DMS53 treated with DMSO at 0.1 percent for 48 hours (cell line): ENCODE results near the gene POGZ.
"Not testable (repeated sequence)": the region's sequence is repeated elsewhere in the genome, so short reads cannot be mapped to it uniquely, and the experiment has no call there.

Source experiments
- DNase-seq: peaks from one replicate; lab custom pipeline; 2025; ENCODE audit not compliant: unreplicated experiment; lab: John Stamatoyannopoulos, UW

POGZ gene

GRCh38 chr1:151478140-151478812, 19.0 kb upstream of the POGZ start:
- DNase-seq: no peak

GRCh38 chr1:151477066-151477465, 17.8 kb upstream of the POGZ start:
- no peak for DNase-seq

- DNase-seq: no peak
Measured at GRCh38 chr1:151476083-151476482, 16.8 kb upstream of the POGZ start.

GRCh38 chr1:151475175-151475574, 15.9 kb upstream of the POGZ start:
- DNase-seq: no peak

- DNase-seq: no peak
Measured at GRCh38 chr1:151474745-151475144, 15.5 kb upstream of the POGZ start.

- DNase-seq: peak; percentile 73
Measured at GRCh38 chr1:151472856-151473731, 13.8 kb upstream of the POGZ start.

- no peak for DNase-seq
Measured at GRCh38 chr1:151465026-151465425, 5.7 kb upstream of the POGZ start.

GRCh38 chr1:151461694-151462093, 2.4 kb upstream of the POGZ start:
- no peak for DNase-seq

GRCh38 chr1:151458802-151459330, 428 bp downstream of the POGZ start:
- no peak for DNase-seq

- peak; percentile 32 for DNase-seq
Measured at GRCh38 chr1:151457911-151458801, 1.1 kb downstream of the POGZ start.

GRCh38 chr1:151455966-151456365, 3.3 kb downstream of the POGZ start:
- DNase-seq: no peak

GRCh38 chr1:151455231-151455630, 4.1 kb downstream of the POGZ start:
- DNase-seq: no peak

- DNase-seq: no peak
Measured at GRCh38 chr1:151447696-151448095, 11.6 kb downstream of the POGZ start.

GRCh38 chr1:151444783-151445177, 14.5 kb downstream of the POGZ start:
- no peak for DNase-seq

GRCh38 chr1:151443846-151444782, 15.2 kb downstream of the POGZ start:
- peak; percentile 77 for DNase-seq

- not testable (repeated sequence) for DNase-seq
Measured at GRCh38 chr1:151437396-151437795, 21.9 kb downstream of the POGZ start.

- DNase-seq: no peak
Measured at GRCh38 chr1:151436985-151437384, 22.3 kb downstream of the POGZ start.

- no peak for DNase-seq
Measured at GRCh38 chr1:151435174-151435573, 24.1 kb downstream of the POGZ start.

- not testable (repeated sequence) for DNase-seq
Measured at GRCh38 chr1:151433827-151434226, 25.5 kb downstream of the POGZ start.

- DNase-seq: no peak
Measured at GRCh38 chr1:151428068-151428467, 31.2 kb downstream of the POGZ start.
